ENCODE measurements around the gene SSNA1. TPM values are rescaled to one million over a fixed set of nuclear protein-coding genes. Genes with fewer than 3 reads are reported as not detected.

The SSNA1 gene
- polyA plus RNA-seq, 1 donor from 2014 or later, result 170 TPM

GRCh38 chr9:137139468-137140150 lies 48.9 kb upstream of the SSNA1 start:
- Histone ChIP-seq H3K4me2 (ENCODE audit: low read length) (no peak overlapping the region), H3K9me3 (ENCODE audit: low read length) (no peaks in the 10 kb centered on the region), H3K9me2 (ENCODE audit: insufficient read depth, low read length) (no peaks in the 10 kb centered on the region), H4K20me1 (ENCODE audit: insufficient read depth) (no peaks in the 10 kb centered on the region), H3K79me2 (replicated peaks; ENCODE audit: insufficient read depth, low read length) (no peaks in the 10 kb centered on the region), H3K27me3 (ENCODE audit: insufficient read depth, low read depth, low read length) (peaks cover 85% of the 10 kb centered on the region), H3K9ac (ENCODE audit: low read length) (no peak overlapping the region), H2AFZ (ENCODE audit: low read depth, low read length) (no peak overlapping the region), H3F3A (ENCODE audit: insufficient read depth, low read length, poor library complexity, severe bottlenecking) (no peaks in the 10 kb centered on the region), H3K4me3 (ENCODE audit: low read length) (peak overlapping the region; percentile 41), H3K36me3 (ENCODE audit: insufficient read depth, low read length) (no peaks in the 10 kb centered on the region), H3K27ac (ENCODE audit: low read length) (no peak overlapping the region)
- no peak for TF ChIP-seq CTCF (IDR thresholded peaks at IDR 0.05; ENCODE audit: poor library complexity, severe bottlenecking)
- no peak for TF ChIP-seq RAD21 (conservative IDR thresholded peaks at IDR 0.05)
- TF ChIP-seq EP300 (conservative IDR thresholded peaks at IDR 0.05; ENCODE audit: poor library complexity, severe bottlenecking), result no peak
- no peak for TF ChIP-seq EZH2 (IDR thresholded peaks at IDR 0.05; ENCODE audit: borderline replicate concordance, insufficient read depth, low read length, poor library complexity, severe bottlenecking)
- peak; percentile 44 for TF ChIP-seq POLR2AphosphoS5 (IDR thresholded peaks at IDR 0.05)
- TF ChIP-seq MXI1 (conservative IDR thresholded peaks at IDR 0.05; ENCODE audit: poor library complexity, severe bottlenecking), result no peak

- Histone ChIP-seq H3K27ac (ENCODE audit: low read length) (no peak overlapping the region), H3K9ac (ENCODE audit: low read length) (no peak overlapping the region)
- TF ChIP-seq RAD21 (conservative IDR thresholded peaks at IDR 0.05) (no peak), MXI1 (conservative IDR thresholded peaks at IDR 0.05; ENCODE audit: poor library complexity, severe bottlenecking) (no peak), POLR2AphosphoS5 (IDR thresholded peaks at IDR 0.05) (no peak), TAF1 (IDR thresholded peaks at IDR 0.05; ENCODE audit: low read depth) (no peak), CTCF (IDR thresholded peaks at IDR 0.05; ENCODE audit: poor library complexity, severe bottlenecking) (no peak), EP300 (conservative IDR thresholded peaks at IDR 0.05; ENCODE audit: poor library complexity, severe bottlenecking) (no peak), REST (IDR thresholded peaks at IDR 0.05; ENCODE audit: borderline replicate concordance) (no peak), SMC3 (conservative IDR thresholded peaks at IDR 0.05; ENCODE audit: poor library complexity) (no peak), EZH2 (IDR thresholded peaks at IDR 0.05; ENCODE audit: borderline replicate concordance, insufficient read depth, low read length, poor library complexity, severe bottlenecking) (no peak)
Measured at GRCh38 chr9:137140151-137141012, 48.1 kb upstream of the SSNA1 start.

More at GRCh38 chr9:137140151-137141012, 48.1 kb upstream of the SSNA1 start:
- H3F3A ChIP-seq (ENCODE audit: insufficient read depth, low read length, poor library complexity, severe bottlenecking), result no peaks in the 10 kb centered on the region
- H3K4me2 ChIP-seq (ENCODE audit: low read length), result no peak overlapping the region
- H3K27me3 ChIP-seq (ENCODE audit: insufficient read depth, low read depth, low read length), result peaks cover 82% of the 10 kb centered on the region
- H3K9me3 ChIP-seq (ENCODE audit: low read length), result no peaks in the 10 kb centered on the region
- H2AFZ ChIP-seq (ENCODE audit: low read depth, low read length), result no peak overlapping the region
- no peaks in the 10 kb centered on the region for H4K20me1 ChIP-seq (ENCODE audit: insufficient read depth)
- H3K9me2 ChIP-seq (ENCODE audit: insufficient read depth, low read length), result no peaks in the 10 kb centered on the region
- no peak overlapping the region for H3K4me3 ChIP-seq (ENCODE audit: low read length)
- H3K79me2 ChIP-seq (replicated peaks; ENCODE audit: insufficient read depth, low read length), result no peaks in the 10 kb centered on the region
- no peaks in the 10 kb centered on the region for H3K36me3 ChIP-seq (ENCODE audit: insufficient read depth, low read length)

All from neural cell (in vitro differentiated cells).